Transverse colon (tissue), 4 donors: ENCODE data around the gene CDO1. TPM values are rescaled to one million over a fixed set of nuclear protein-coding genes. Genes with fewer than 3 reads are reported as not detected.

Experiments
- DNase-seq: peaks from one replicate; pipeline ENCODE4 v3.0.0-alpha.2; 2019
- H3K27ac ChIP-seq, 4 donors: fragments of 200-600 bp; sonication (generic); 2 replicates each; pipeline ENCODE4 v1.5.1; 2016 to 2018; ENCODE audit warnings: inconsistent platforms in 4 of 4
- H3K27me3 ChIP-seq: fragments of 200-600 bp; sonication (generic); 2 replicates; pipeline ENCODE4 v1.5.1; 2017; ENCODE audit warnings: inconsistent platforms
- H3K36me3 ChIP-seq, 4 donors: fragments of 200-600 bp; sonication (generic); 2 replicates each; pipeline ENCODE4 v1.5.1; 2017 to 2019; ENCODE audit warnings: inconsistent platforms in 4 of 4
- H3K4me1 ChIP-seq, 4 donors: fragments of 200-600 bp; sonication (generic); 2 replicates each; pipeline ENCODE4 v1.5.1; 2017 to 2020; ENCODE audit warnings: inconsistent platforms in 4 of 4
- H3K4me3 ChIP-seq, 4 donors: fragments of 200-600 bp; sonication (generic); 1 replicate in 1 of 4; 2 replicates in 3 of 4; pipeline versions ENCODE4 v1.5.1 to v1.6.1; 2017 to 2019; ENCODE audit warnings: inconsistent platforms in 4 of 4
- H3K9me3 ChIP-seq, 2 donors: fragments of 200-600 bp; sonication (generic); 2 replicates each; pipeline ENCODE4 v1.5.1; 2017 to 2019; ENCODE audit warnings: inconsistent platforms in 2 of 2
- EP300 ChIP-seq: sonication (generic); formaldehyde crosslinking; IDR thresholded peaks from one replicate; pipeline ENCODE4 v1.6.1; 2017; ENCODE audit warnings: antibody characterized with exemption, low read depth
- POLR2A ChIP-seq: fragments of 450-650 bp; IDR thresholded peaks from one replicate; pipeline ENCODE4 v1.6.1; 2016; ENCODE audit warnings: antibody characterized with exemption, mild to moderate bottlenecking, moderate library complexity
- POLR2AphosphoS5 ChIP-seq, 3 donors: sonication (generic); formaldehyde crosslinking; IDR thresholded peaks; one replicate each; pipeline ENCODE4 v1.6.1; 2016; ENCODE audit warnings: antibody characterized with exemption in 3 of 3
- whole genome bisulfite sequencing, 2 donors: methylation state at CpG; one replicate each; pipeline ENCODE4 v1.1.5; 2018; ENCODE audit warnings: low coverage in 1 of 2; 5-methylcytosine and 5-hydroxymethylcytosine counted together
- in situ Hi-C, 4 donors: fragments of 200-750 bp; cut with MboI; loops; one replicate each; pipeline versions ENCODE4 v1.15.0 to v1.15.1; 2017; ENCODE audit warnings: low sequenced_read_pairs in 3 of 4, low pct_ligation_motif_present in 1 of 4, low pct_unique_long_range_greater_than_20kb in 1 of 4
- intact Hi-C: fragments of 100-400 bp; cut with DNase I; formaldehyde crosslinking; loops from one replicate; pipeline ENCODE4 v1.15.1; 2023; ENCODE audit warnings: low total_unique reads
- total RNA-seq, 4 donors: library from RNA; depleted of rRNA; stranded (reverse); fragments of >200 nt; gene quantifications; one replicate each; pipeline ENCODE4 v1.1.0, GENCODE V29; 2016
- TF ChIP-seq, protein P1 (sequence below), 5 experiments: fragments of 200-600 bp in 3 of 5; fragments of 450-650 bp in 2 of 5; sonication (generic) in 3 of 5; IDR thresholded peaks; 1 replicate in 2 of 5; 2 replicates in 3 of 5; pipeline ENCODE4 v1.5.1; 2016 to 2017; ENCODE audit warnings: antibody characterized with exemption in 5 of 5, inconsistent platforms in 3 of 5, mild to moderate bottlenecking in 2 of 5, moderate library complexity in 1 of 5

CDO1 gene
- total RNA-seq, 4 donors from 2014 or later, result 0.40 to 10.4 (median 4.4) TPM; not detected in 1

DNA sequence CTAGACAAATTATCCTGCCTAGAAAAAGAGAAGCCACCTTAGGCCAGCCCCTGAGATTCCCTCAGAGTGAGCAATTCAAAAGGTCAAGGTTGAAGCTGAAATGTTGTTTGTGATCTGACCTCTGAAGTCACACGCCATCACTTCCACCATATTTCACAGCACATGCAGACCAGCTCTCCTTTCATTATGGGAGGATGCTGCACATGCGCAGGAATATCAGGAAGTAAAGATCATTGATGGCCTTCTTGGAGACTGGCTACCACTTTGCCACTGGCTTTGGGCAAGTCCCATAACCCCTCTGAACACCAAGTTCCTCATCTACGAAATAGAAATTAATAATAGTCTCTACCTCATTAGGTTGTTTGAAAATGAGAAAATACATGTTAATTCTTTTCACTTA, 39.5 kb downstream of the CDO1 start:
- Histone ChIP-seq H3K4me1 (no peaks in the 10 kb centered on the region), H3K36me3 (no peaks in the 10 kb centered on the region), H3K4me3 (no peak overlapping the region), H3K9me3 (no peaks in the 10 kb centered on the region), H3K27ac (no peak overlapping the region), H3K27me3 (no peaks in the 10 kb centered on the region)
- in situ Hi-C loops (no loop called here), intact Hi-C loops (no loop called here)
- TF ChIP-seq, protein P1, sequence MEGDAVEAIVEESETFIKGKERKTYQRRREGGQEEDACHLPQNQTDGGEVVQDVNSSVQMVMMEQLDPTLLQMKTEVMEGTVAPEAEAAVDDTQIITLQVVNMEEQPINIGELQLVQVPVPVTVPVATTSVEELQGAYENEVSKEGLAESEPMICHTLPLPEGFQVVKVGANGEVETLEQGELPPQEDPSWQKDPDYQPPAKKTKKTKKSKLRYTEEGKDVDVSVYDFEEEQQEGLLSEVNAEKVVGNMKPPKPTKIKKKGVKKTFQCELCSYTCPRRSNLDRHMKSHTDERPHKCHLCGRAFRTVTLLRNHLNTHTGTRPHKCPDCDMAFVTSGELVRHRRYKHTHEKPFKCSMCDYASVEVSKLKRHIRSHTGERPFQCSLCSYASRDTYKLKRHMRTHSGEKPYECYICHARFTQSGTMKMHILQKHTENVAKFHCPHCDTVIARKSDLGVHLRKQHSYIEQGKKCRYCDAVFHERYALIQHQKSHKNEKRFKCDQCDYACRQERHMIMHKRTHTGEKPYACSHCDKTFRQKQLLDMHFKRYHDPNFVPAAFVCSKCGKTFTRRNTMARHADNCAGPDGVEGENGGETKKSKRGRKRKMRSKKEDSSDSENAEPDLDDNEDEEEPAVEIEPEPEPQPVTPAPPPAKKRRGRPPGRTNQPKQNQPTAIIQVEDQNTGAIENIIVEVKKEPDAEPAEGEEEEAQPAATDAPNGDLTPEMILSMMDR (IDR thresholded peaks at IDR 0.05), result no peak
- TF ChIP-seq EP300, result no peak
- no peak for TF ChIP-seq POLR2A
- TF ChIP-seq POLR2AphosphoS5 (IDR thresholded peaks at IDR 0.05), result no peak
- WGBS, 2 donors, result 91 to 92% methylated on average over 3 of the region's 3 CpGs
- DNase-seq, result no peak

DNA sequence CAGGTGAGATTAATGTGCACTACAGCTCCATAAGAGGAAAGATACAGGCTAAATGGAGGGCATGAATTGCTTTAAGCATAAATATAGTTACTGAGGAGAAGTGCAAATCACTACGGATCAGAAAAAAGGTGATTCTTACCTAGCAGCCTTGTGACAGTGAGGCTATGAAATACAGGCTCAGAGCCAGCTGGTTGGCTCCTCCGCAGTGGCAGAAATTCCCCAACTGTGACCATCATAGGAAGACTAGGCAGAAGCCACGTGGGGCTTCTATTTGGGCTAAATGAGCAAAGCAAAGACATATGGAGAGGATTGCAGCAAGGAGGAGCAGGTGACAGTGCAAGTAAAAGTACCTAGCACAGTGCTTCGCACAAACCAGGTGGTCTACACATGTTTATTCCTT, 40.5 kb downstream of the CDO1 start:
- Histone ChIP-seq H3K4me3 (no peak overlapping the region), H3K27ac (no peak overlapping the region), H3K36me3 (no peaks in the 10 kb centered on the region), H3K4me1 (no peaks in the 10 kb centered on the region), H3K27me3 (no peaks in the 10 kb centered on the region), H3K9me3 (no peaks in the 10 kb centered on the region)
- no peak for DNase-seq
- TF ChIP-seq EP300 (no peak), POLR2AphosphoS5 (IDR thresholded peaks at IDR 0.05) (no peak), POLR2A (no peak)
- TF ChIP-seq, protein P1 (IDR thresholded peaks at IDR 0.05), result no peak
- in situ Hi-C loops (no loop called here), intact Hi-C loops (no loop called here)
- 64 to 72% methylated on average over 4 of the region's 4 CpGs for WGBS, 2 donors

DNA sequence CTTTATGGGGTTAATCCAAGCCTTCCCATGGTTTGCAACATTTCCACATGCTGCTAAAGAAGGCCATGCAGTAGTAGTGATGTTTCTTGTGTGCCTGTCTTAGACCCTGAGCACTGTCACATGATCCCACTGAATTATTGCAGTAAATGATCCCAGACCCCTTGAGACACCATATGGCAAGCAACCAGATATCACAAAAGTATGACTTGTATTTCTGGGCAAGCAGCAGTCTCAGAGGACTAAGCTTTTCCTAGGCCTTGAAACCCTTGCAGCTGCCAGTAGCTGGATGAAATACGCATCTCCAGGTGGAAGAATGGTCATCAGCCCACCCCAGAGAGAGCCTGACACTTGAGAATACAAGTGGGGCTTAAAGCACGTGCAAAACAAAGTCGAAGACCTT, 41.8 kb downstream of the CDO1 start:
- 73% methylated on average over 3 of the region's 3 CpGs; no CpG with 5 or more reads in 1 of the 2 donors for WGBS, 2 donors
- in situ Hi-C loops, result no loop called here
- intact Hi-C loops, result no loop called here

DNA sequence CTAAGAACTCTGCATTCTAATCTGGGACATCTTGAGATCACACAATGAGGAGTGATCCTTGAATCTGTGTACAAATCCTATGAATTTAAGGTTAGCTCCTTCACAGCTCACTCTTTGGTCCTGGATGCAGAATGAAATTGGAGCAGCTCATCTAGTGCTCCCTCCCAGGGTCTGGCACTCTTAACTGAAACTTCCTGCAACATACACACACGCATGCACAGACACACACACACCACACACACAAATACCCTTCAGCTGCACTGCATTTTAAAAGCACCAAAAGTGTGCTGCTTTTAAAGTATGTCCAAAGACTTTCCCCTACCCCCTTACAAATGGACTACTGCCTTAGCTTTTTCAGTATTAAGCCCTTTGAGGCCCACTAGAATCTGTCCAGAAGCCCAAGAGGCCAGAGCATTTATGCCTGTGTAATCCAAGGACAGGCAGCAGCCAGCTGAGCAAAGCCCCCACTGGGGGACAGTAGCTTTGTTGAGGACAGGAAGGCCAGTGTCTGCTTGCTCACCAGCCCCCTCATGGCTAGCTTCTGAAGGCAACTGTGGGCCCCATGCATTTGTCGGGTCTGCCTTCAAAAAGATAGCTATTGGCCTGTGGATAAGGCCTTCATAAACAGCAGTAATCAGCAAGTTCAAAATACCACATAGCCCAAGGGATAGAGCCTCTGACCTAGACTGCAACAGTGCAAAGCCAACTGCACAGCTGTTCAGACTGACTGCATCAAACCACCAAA, 43.6 kb downstream of the CDO1 start:
- DNase-seq, result no peak
- Histone ChIP-seq H3K27ac (no peak overlapping the region), H3K4me3 (no peak overlapping the region), H3K36me3 (no peaks in the 10 kb centered on the region), H3K4me1 (no peaks in the 10 kb centered on the region), H3K27me3 (no peaks in the 10 kb centered on the region), H3K9me3 (no peaks in the 10 kb centered on the region)
- 60 to 63% methylated on average over 1 to 2 of the region's 2 CpGs for WGBS, 2 donors
- in situ Hi-C loops (no loop called here), intact Hi-C loops (no loop called here)
- TF ChIP-seq, protein P1 (IDR thresholded peaks at IDR 0.05), result no peak
- TF ChIP-seq EP300 (no peak), POLR2A (no peak), POLR2AphosphoS5 (IDR thresholded peaks at IDR 0.05) (no peak)

More for the DNA sequence above, 41.8 kb downstream of the CDO1 start:
- no peak overlapping the region for H3K4me3 ChIP-seq
- H3K27me3 ChIP-seq, result no peaks in the 10 kb centered on the region
- TF ChIP-seq POLR2AphosphoS5 (IDR thresholded peaks at IDR 0.05), result no peak
- no peak for TF ChIP-seq POLR2A
- TF ChIP-seq EP300, result no peak
- TF ChIP-seq, protein P1 (IDR thresholded peaks at IDR 0.05), result no peak
- no peak for DNase-seq
- no peak overlapping the region for H3K27ac ChIP-seq
- no peaks in the 10 kb centered on the region for H3K4me1 ChIP-seq
- H3K36me3 ChIP-seq, result no peaks in the 10 kb centered on the region
- H3K9me3 ChIP-seq, result no peaks in the 10 kb centered on the region
